ENCODE results near the gene CTTNBP2NL.

DNA sequence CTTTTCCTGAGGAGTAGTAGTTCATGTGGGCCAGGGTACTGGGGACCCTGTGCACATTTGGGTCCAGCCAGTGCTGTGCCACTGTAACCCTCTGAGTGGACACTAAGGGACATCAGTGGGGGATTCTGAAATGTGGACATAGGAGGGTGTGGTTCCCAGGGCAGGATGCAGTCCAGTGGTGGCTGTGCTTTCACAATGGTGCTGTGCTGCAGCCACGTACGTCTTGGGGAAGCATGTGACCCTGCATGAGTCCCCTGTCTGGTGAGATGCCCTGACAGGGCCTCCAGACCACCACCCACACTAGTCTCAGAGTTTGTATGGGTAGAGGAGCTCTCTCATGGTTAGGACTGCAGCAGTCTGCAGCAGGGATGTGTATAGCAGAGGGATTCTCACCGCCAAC lies 75.0 kb downstream of the CTTNBP2NL start:
- TF ChIP-seq, protein P1, sequence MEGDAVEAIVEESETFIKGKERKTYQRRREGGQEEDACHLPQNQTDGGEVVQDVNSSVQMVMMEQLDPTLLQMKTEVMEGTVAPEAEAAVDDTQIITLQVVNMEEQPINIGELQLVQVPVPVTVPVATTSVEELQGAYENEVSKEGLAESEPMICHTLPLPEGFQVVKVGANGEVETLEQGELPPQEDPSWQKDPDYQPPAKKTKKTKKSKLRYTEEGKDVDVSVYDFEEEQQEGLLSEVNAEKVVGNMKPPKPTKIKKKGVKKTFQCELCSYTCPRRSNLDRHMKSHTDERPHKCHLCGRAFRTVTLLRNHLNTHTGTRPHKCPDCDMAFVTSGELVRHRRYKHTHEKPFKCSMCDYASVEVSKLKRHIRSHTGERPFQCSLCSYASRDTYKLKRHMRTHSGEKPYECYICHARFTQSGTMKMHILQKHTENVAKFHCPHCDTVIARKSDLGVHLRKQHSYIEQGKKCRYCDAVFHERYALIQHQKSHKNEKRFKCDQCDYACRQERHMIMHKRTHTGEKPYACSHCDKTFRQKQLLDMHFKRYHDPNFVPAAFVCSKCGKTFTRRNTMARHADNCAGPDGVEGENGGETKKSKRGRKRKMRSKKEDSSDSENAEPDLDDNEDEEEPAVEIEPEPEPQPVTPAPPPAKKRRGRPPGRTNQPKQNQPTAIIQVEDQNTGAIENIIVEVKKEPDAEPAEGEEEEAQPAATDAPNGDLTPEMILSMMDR (IDR thresholded peaks at IDR 0.05): no peak
- TF ChIP-seq POLR2A (IDR thresholded peaks at IDR 0.05) (no peak), POLR2AphosphoS5 (IDR thresholded peaks at IDR 0.05) (no peak), EP300 (IDR thresholded peaks at IDR 0.05) (no peak)

All from suprapubic skin (tissue), 4 donors.